Stimulated activated naive CD8-positive, alpha-beta T cell treated with anti-CD3 and anti-CD28 coated beads, Interleukin-15, amount 100 ng/mL, for 72 hours (primary cell): ENCODE results near the gene CDK5R2.
"Not testable (repeated sequence)": the region's sequence is repeated elsewhere in the genome, so short reads cannot be mapped to it uniquely, and the experiment has no call there.

ENCODE experiments used
- ATAC-seq: fragments of 150-1000 bp; cut with Tn5 transposase; 2 replicates; pipeline ENCODE4 v1.10.0; 2021; ENCODE audit warnings: mild to moderate bottlenecking, moderate library complexity
- DNase-seq, 2 donors: peaks; one replicate each; pipeline ENCODE4 v3.0.0; 2021 to 2022
- H3K27ac Mint-ChIP-seq, 2 donors: one replicate each; pipeline ENCODE4 v1.8.0; 2022; ENCODE audit warnings: mild to moderate bottlenecking in 2 of 2, mixed read lengths in 2 of 2, moderate library complexity in 2 of 2
- H3K27me3 Mint-ChIP-seq: one replicate; pipeline ENCODE4 v1.8.0; 2022; ENCODE audit warnings: mixed read lengths
- H3K4me1 Mint-ChIP-seq: one replicate; pipeline ENCODE4 v1.8.0; 2022; ENCODE audit warnings: mild to moderate bottlenecking, mixed read lengths
- H3K4me3 Mint-ChIP-seq, 2 donors: one replicate each; pipeline ENCODE4 v1.8.0; 2022; ENCODE audit warnings: mild to moderate bottlenecking in 2 of 2, mixed read lengths in 2 of 2, moderate library complexity in 1 of 2
- H3K9me3 Mint-ChIP-seq, 2 donors: one replicate each; pipeline ENCODE4 v1.8.0; 2022; ENCODE audit warnings: mixed read lengths in 2 of 2

Gene CDK5R2

GRCh38 chr2:218959141-218959731, at the start of gene CDK5R2:
Gene CDK5R2 (plus strand): TSS chr2:218959666. CDS start chr2:218959821, 155 bp downstream.
- Mint-ChIP-seq H3K27ac (no peak within 1 kb of the TSS), H3K4me3 (peak within 1 kb of the TSS; percentile 70 to 72)

GRCh38 chr2:218910741-218911140, 48.7 kb upstream of the CDK5R2 start:
- Mint-ChIP-seq H3K9me3 (no peaks in the 10 kb centered on the region), H3K4me3 (peak overlapping the region in 1 of 2 donors; percentile 13)
- no peak for ATAC-seq

More at GRCh38 chr2:218959141-218959731, at the start of gene CDK5R2:
- peak; percentile 86 to 88 for DNase-seq
- peaks cover 37% of the 10 kb centered on the region for H3K4me1 Mint-ChIP-seq
- peaks cover 96% of the 10 kb centered on the region for H3K27me3 Mint-ChIP-seq
- H3K9me3 Mint-ChIP-seq = no peaks in the 10 kb centered on the region
- peak; percentile 96 for ATAC-seq

GRCh38 chr2:218920504-218920903, 39.0 kb upstream of the CDK5R2 start:
- Mint-ChIP-seq H3K4me3 (no peak overlapping the region), H3K27ac (no peak overlapping the region)

More at GRCh38 chr2:218910741-218911140, 48.7 kb upstream of the CDK5R2 start:
- no peak for DNase-seq
- H3K4me1 Mint-ChIP-seq = peaks cover 20% of the 10 kb centered on the region
- peaks cover 34% of the 10 kb centered on the region for H3K27me3 Mint-ChIP-seq
- no peak overlapping the region for H3K27ac Mint-ChIP-seq

GRCh38 chr2:218924757-218925156, 34.7 kb upstream of the CDK5R2 start:
- DNase-seq (no peak), ATAC-seq (no peak)
- no peak overlapping the region for H3K4me3 Mint-ChIP-seq
- peaks cover 69% of the 10 kb centered on the region for H3K27me3 Mint-ChIP-seq
- no peaks in the 10 kb centered on the region for H3K4me1 Mint-ChIP-seq
- H3K9me3 Mint-ChIP-seq = peaks cover 7 to 11% of the 10 kb centered on the region in 2 donors
- H3K27ac Mint-ChIP-seq = no peak overlapping the region

More at GRCh38 chr2:218920504-218920903, 39.0 kb upstream of the CDK5R2 start:
- Mint-ChIP-seq H3K27me3 (peaks cover 76% of the 10 kb centered on the region), H3K4me1 (no peaks in the 10 kb centered on the region), H3K9me3 (peaks cover 7 to 11% of the 10 kb centered on the region in 2 donors)
- DNase-seq = no peak
- ATAC-seq = no peak

GRCh38 chr2:218925434-218925833, 34.0 kb upstream of the CDK5R2 start:
- DNase-seq (no peak), ATAC-seq (no peak)
- Mint-ChIP-seq H3K27me3 (peaks cover 63% of the 10 kb centered on the region), H3K4me3 (no peak overlapping the region), H3K4me1 (no peaks in the 10 kb centered on the region), H3K9me3 (peaks cover 7 to 11% of the 10 kb centered on the region in 2 donors), H3K27ac (no peak overlapping the region)

GRCh38 chr2:218927422-218927821, 32.0 kb upstream of the CDK5R2 start:
- no peak overlapping the region for H3K4me3 Mint-ChIP-seq
- no peak for ATAC-seq
- no peak overlapping the region for H3K27ac Mint-ChIP-seq
- peaks cover 7 to 11% of the 10 kb centered on the region in 2 donors for H3K9me3 Mint-ChIP-seq
- peaks cover 54% of the 10 kb centered on the region for H3K27me3 Mint-ChIP-seq
- no peaks in the 10 kb centered on the region for H3K4me1 Mint-ChIP-seq
- DNase-seq = no peak

GRCh38 chr2:218927876-218928275, 31.6 kb upstream of the CDK5R2 start:
- Mint-ChIP-seq H3K27me3 (peaks cover 49% of the 10 kb centered on the region), H3K27ac (no peak overlapping the region), H3K4me3 (no peak overlapping the region), H3K4me1 (no peaks in the 10 kb centered on the region), H3K9me3 (peaks cover 7 to 11% of the 10 kb centered on the region in 2 donors)
- no peak for DNase-seq
- ATAC-seq = no peak

GRCh38 chr2:218930488-218930887, 29.0 kb upstream of the CDK5R2 start:
- not testable (repeated sequence) for H3K27ac Mint-ChIP-seq, DNase-seq, H3K4me1 Mint-ChIP-seq, ATAC-seq, H3K9me3 Mint-ChIP-seq, H3K4me3 Mint-ChIP-seq
- peaks cover 31% of the 10 kb centered on the region for H3K27me3 Mint-ChIP-seq

GRCh38 chr2:218931751-218932150, 27.7 kb upstream of the CDK5R2 start:
- not testable (repeated sequence) for ATAC-seq, H3K4me1 Mint-ChIP-seq, DNase-seq, H3K9me3 Mint-ChIP-seq, H3K4me3 Mint-ChIP-seq, H3K27ac Mint-ChIP-seq
- peaks cover 33% of the 10 kb centered on the region for H3K27me3 Mint-ChIP-seq

GRCh38 chr2:218944759-218945404, 14.6 kb upstream of the CDK5R2 start:
- no peak for ATAC-seq
- no peak overlapping the region for H3K27ac Mint-ChIP-seq

GRCh38 chr2:218946621-218947020, 12.8 kb upstream of the CDK5R2 start:
- Mint-ChIP-seq H3K27me3 (peaks cover 58% of the 10 kb centered on the region), H3K9me3 (no peaks in the 10 kb centered on the region), H3K4me1 (no peaks in the 10 kb centered on the region), H3K4me3 (no peak overlapping the region), H3K27ac (no peak overlapping the region)
- DNase-seq (no peak), ATAC-seq (no peak)

More at GRCh38 chr2:218944759-218945404, 14.6 kb upstream of the CDK5R2 start:
- H3K9me3 Mint-ChIP-seq = no peaks in the 10 kb centered on the region
- H3K27me3 Mint-ChIP-seq = peaks cover 55% of the 10 kb centered on the region
- no peaks in the 10 kb centered on the region for H3K4me1 Mint-ChIP-seq
- no peak for DNase-seq
- H3K4me3 Mint-ChIP-seq = no peak overlapping the region

GRCh38 chr2:218952160-218952559, 7.3 kb upstream of the CDK5R2 start:
- Mint-ChIP-seq H3K9me3 (no peaks in the 10 kb centered on the region), H3K27me3 (peaks cover 76% of the 10 kb centered on the region), H3K27ac (no peak overlapping the region)

GRCh38 chr2:218953366-218953954, 6.0 kb upstream of the CDK5R2 start:
- Mint-ChIP-seq H3K4me3 (no peak overlapping the region), H3K4me1 (no peaks in the 10 kb centered on the region), H3K27ac (no peak overlapping the region), H3K9me3 (no peaks in the 10 kb centered on the region), H3K27me3 (peaks cover 81% of the 10 kb centered on the region)
- ATAC-seq (no peak), DNase-seq (no peak)

More at GRCh38 chr2:218952160-218952559, 7.3 kb upstream of the CDK5R2 start:
- no peak overlapping the region for H3K4me3 Mint-ChIP-seq
- no peak for ATAC-seq
- DNase-seq = no peak
- H3K4me1 Mint-ChIP-seq = no peaks in the 10 kb centered on the region

- H3K27ac Mint-ChIP-seq = peak overlapping the region in 1 of 2 donors; percentile 21
- H3K4me1 Mint-ChIP-seq = peaks cover 7% of the 10 kb centered on the region
- no peaks in the 10 kb centered on the region for H3K9me3 Mint-ChIP-seq
- DNase-seq = no peak
- H3K4me3 Mint-ChIP-seq = no peak overlapping the region
- H3K27me3 Mint-ChIP-seq = peaks cover 87% of the 10 kb centered on the region
- no peak for ATAC-seq
These were observed 4.7 kb upstream of the CDK5R2 start for GRCh38 chr2:218954541-218955300.

- Mint-ChIP-seq H3K27me3 (peaks cover 90% of the 10 kb centered on the region), H3K4me1 (peaks cover 16% of the 10 kb centered on the region), H3K4me3 (no peak overlapping the region), H3K9me3 (no peaks in the 10 kb centered on the region), H3K27ac (no peak overlapping the region)
- no peak for DNase-seq
- ATAC-seq = no peak
These were observed 3.4 kb upstream of the CDK5R2 start for GRCh38 chr2:218956039-218956438.
